Measurements from ENCODE around the gene SMIM24.
A peak's percentile ranks its signal among the peaks of the same experiment; 100 is the strongest.

SMIM24 gene

DNA sequence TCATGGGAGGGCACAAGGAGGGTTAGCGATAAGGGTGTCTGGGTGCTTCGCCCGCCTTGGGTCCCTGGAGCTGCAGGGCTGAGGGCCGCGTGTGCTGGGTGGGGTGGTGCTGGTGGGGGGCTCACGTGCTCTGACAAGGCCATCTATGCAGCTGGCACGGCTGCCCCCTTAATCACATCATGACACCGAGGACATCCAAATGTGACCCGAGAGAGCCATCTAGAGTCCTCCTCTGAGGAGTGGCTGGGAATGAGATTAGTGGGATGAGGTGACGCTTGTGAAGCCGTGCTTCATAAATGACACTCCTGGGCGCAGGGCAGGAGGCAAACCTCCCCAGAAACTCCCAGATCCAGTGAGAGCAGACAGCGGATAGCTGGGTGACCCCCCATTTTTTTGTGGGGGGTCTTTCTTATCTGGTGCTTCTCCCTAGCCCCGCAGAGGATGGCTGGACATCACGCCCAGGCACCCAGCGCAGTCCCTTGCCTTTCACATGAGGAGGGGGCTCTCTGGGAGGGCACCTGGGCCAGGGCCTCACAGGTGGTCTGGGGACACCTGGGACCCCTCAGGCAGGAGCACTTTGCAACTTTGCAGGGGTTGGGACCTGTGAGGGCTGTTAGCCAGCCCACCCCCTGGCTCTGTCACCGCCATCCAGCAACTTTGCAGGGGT lies 32.4 kb upstream of the SMIM24 start:
- H4K91ac ChIP-seq (ENCODE audit: low read depth, low read length) = no peak overlapping the region
- WGBS (ENCODE audit: extremely low coverage, insufficient coverage, insufficient read length) = no CpG with 5 or more reads among the region's 17 CpGs
- H4K12ac ChIP-seq (ENCODE audit: low read depth, low read length) = no peak overlapping the region
- no peak overlapping the region for H3K18ac ChIP-seq (ENCODE audit: low read length)
- H2BK5ac ChIP-seq (ENCODE audit: low read depth, low read length, poor library complexity) = no peak overlapping the region
- H2BK120ac ChIP-seq (ENCODE audit: insufficient read depth, low read length, poor library complexity) = no peak overlapping the region
- no peaks in the 10 kb centered on the region for H3K27me3 ChIP-seq (ENCODE audit: insufficient read depth, low read length)
- no peak overlapping the region for H3K23ac ChIP-seq (ENCODE audit: low read length)
- H3K14ac ChIP-seq (ENCODE audit: low read length) = no peak overlapping the region
- DNase-seq = no peak
- H3K9me3 ChIP-seq (ENCODE audit: insufficient read depth, low read depth, low read length) = peaks cover 3% of the 10 kb centered on the region
- peaks cover 18 to 30% of the 10 kb centered on the region in 2 experiments for H3K4me1 ChIP-seq (ENCODE audit: control insufficient read depth in 1 of 2, insufficient read depth in 2 of 2, low read length in 2 of 2)
- H2AFZ ChIP-seq (ENCODE audit: insufficient read depth, low read length, poor library complexity) = no peak overlapping the region
- H3K79me1 ChIP-seq (ENCODE audit: low read length) = peaks cover 10% of the 10 kb centered on the region
- no peak overlapping the region for H3K9ac ChIP-seq (ENCODE audit: low read length)
- no peak overlapping the region for H3K27ac ChIP-seq (ENCODE audit: low read depth, low read length)
- no peak overlapping the region for H2BK12ac ChIP-seq (ENCODE audit: low read length)
- H3K36me3 ChIP-seq (ENCODE audit: control insufficient read depth in 1 of 2, insufficient read depth in 2 of 2, low read length in 2 of 2) = peaks cover 62 to 66% of the 10 kb centered on the region in 2 experiments
- H3K4me3 ChIP-seq (ENCODE audit: low read depth, low read length) = no peak overlapping the region
- H2AK5ac ChIP-seq (ENCODE audit: low read length) = no peak overlapping the region
- peaks cover 47% of the 10 kb centered on the region for H3K79me2 ChIP-seq (ENCODE audit: control insufficient read depth, insufficient read depth, low read length, poor library complexity)
- no peak overlapping the region for H4K8ac ChIP-seq (ENCODE audit: low read depth, low read length)
- no peak overlapping the region for H3K4me2 ChIP-seq (ENCODE audit: low read length)
- peak overlapping the region; percentile 80 for H3K4ac ChIP-seq (ENCODE audit: low read depth, low read length)

DNA sequence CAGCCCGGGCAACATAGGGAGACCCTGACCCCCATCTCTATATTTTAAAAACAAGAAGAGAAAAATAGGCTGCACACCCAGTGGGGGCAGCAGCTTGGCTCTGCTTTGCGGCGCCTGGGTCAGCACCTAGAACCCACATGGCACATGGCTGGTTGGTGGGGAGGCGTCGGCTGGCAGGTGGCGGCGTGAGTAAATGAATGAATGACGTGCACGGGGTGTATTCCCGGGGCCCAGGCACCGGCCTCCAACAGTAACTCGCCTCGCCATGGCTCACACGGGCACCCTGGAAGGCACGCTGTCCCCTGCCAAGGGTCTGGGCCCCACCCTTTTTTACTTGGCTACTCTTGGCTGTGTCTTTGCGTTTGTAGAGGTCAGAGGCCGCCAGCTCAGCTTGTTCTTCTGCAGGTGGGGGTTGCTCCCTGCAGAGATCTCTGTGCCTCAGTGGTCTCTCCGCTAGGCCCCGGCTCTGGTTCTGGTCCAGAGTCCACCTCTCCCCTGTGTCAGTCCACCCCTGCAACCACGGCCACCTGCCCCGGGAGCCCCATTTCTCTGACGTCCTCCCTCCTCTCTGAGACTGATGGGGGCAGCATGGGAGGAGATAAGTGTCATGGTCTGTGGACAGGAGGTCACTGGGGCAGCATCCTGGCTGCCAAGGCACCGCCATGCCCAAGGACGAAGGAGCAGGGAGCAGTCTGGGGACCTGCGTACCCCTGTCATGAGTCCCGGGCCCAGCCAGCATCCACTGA lies 31.4 kb upstream of the SMIM24 start:
- H3K27ac ChIP-seq (ENCODE audit: low read depth, low read length) = no peak overlapping the region
- no peak overlapping the region for H2AK5ac ChIP-seq (ENCODE audit: low read length)
- peaks cover 59 to 64% of the 10 kb centered on the region in 2 experiments for H3K36me3 ChIP-seq (ENCODE audit: control insufficient read depth in 1 of 2, insufficient read depth in 2 of 2, low read length in 2 of 2)
- H3K9me3 ChIP-seq (ENCODE audit: insufficient read depth, low read depth, low read length) = peaks cover 2% of the 10 kb centered on the region
- peaks cover 54% of the 10 kb centered on the region for H3K79me2 ChIP-seq (ENCODE audit: control insufficient read depth, insufficient read depth, low read length, poor library complexity)
- H2BK12ac ChIP-seq (ENCODE audit: low read length) = no peak overlapping the region
- H3K23ac ChIP-seq (ENCODE audit: low read length) = no peak overlapping the region
- no peak overlapping the region for H3K4me3 ChIP-seq (ENCODE audit: low read depth, low read length)
- H4K8ac ChIP-seq (ENCODE audit: low read depth, low read length) = no peak overlapping the region
- DNase-seq = no peak
- peaks cover 23 to 32% of the 10 kb centered on the region in 2 experiments for H3K4me1 ChIP-seq (ENCODE audit: control insufficient read depth in 1 of 2, insufficient read depth in 2 of 2, low read length in 2 of 2)
- H3K79me1 ChIP-seq (ENCODE audit: low read length) = peaks cover 18% of the 10 kb centered on the region
- no peak overlapping the region for H3K14ac ChIP-seq (ENCODE audit: low read length)
- no peak overlapping the region for H2BK5ac ChIP-seq (ENCODE audit: low read depth, low read length, poor library complexity)
- H2AFZ ChIP-seq (ENCODE audit: insufficient read depth, low read length, poor library complexity) = no peak overlapping the region
- H3K27me3 ChIP-seq (ENCODE audit: insufficient read depth, low read length) = no peaks in the 10 kb centered on the region
- H3K4ac ChIP-seq (ENCODE audit: low read depth, low read length) = peak overlapping the region; percentile 80
- peak overlapping the region; percentile 38 for H3K18ac ChIP-seq (ENCODE audit: low read length)
- H4K91ac ChIP-seq (ENCODE audit: low read depth, low read length) = no peak overlapping the region
- H3K4me2 ChIP-seq (ENCODE audit: low read length) = no peak overlapping the region
- no peak overlapping the region for H4K12ac ChIP-seq (ENCODE audit: low read depth, low read length)
- WGBS (ENCODE audit: extremely low coverage, insufficient coverage, insufficient read length) = no CpG with 5 or more reads among the region's 26 CpGs
- no peak overlapping the region for H3K9ac ChIP-seq (ENCODE audit: low read length)
- H2BK120ac ChIP-seq (ENCODE audit: insufficient read depth, low read length, poor library complexity) = no peak overlapping the region

DNA sequence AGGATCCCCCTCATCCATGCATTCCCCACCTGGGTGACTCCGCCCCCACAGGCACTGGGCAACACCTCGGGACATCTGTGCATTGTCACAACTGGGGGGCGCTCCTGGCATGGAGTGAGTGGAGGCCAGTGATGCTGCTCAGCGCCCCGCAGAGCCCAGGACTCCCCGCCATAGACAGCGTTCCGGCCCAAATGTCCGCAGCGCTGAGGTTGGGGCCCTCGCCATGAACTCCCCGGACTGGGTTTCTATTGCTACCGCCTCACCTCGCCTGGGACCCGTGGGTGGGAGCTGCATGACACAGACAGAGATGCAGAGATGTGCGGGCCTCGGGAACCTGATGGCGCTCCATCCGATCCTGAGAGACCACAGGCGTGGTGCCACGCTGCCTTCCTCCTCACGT lies 30.4 kb upstream of the SMIM24 start:
- no peak overlapping the region for H4K91ac ChIP-seq (ENCODE audit: low read depth, low read length)

DNA sequence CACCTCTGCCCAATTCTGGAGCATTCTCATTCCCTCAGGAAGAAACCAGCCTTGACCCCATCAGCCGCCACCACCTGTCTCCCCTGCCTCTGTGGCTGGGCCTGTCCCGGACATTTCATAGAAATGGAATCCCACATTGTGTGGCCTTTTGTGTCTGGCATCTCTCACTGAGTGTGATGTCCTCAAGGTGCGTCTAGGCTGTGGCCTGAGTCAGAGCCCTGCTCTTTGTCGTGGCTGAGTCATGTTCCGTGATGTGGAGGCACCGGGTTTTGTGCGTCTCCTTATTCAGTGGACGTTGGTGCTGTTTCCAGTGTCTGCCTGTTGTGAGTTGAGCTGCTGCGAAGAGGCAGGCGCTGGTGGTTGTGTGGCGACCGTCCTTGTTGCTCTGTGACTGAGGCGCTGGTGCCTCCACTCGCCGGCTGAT lies 29.3 kb upstream of the SMIM24 start:
- no peak overlapping the region for H2BK120ac ChIP-seq (ENCODE audit: insufficient read depth, low read length, poor library complexity)
- peak overlapping the region; percentile 36 for H3K14ac ChIP-seq (ENCODE audit: low read length)
- H4K12ac ChIP-seq (ENCODE audit: low read depth, low read length) = no peak overlapping the region
- H3K4me2 ChIP-seq (ENCODE audit: low read length) = no peak overlapping the region
- no peaks in the 10 kb centered on the region for H3K27me3 ChIP-seq (ENCODE audit: insufficient read depth, low read length)
- H3K9me3 ChIP-seq (ENCODE audit: insufficient read depth, low read depth, low read length) = no peaks in the 10 kb centered on the region
- no peak overlapping the region for H3K9ac ChIP-seq (ENCODE audit: low read length)
- no CpG with 5 or more reads among the region's 15 CpGs for WGBS (ENCODE audit: extremely low coverage, insufficient coverage, insufficient read length)
- DNase-seq = peak; percentile 91 to 92
- peaks cover 23 to 32% of the 10 kb centered on the region in 2 experiments for H3K4me1 ChIP-seq (ENCODE audit: control insufficient read depth in 1 of 2, insufficient read depth in 2 of 2, low read length in 2 of 2)
- peak overlapping the region; percentile 76 for H3K18ac ChIP-seq (ENCODE audit: low read length)
- peak overlapping the region; percentile 75 for H3K27ac ChIP-seq (ENCODE audit: low read depth, low read length)
- no peak overlapping the region for H3K23ac ChIP-seq (ENCODE audit: low read length)
- H4K8ac ChIP-seq (ENCODE audit: low read depth, low read length) = no peak overlapping the region
- H2BK5ac ChIP-seq (ENCODE audit: low read depth, low read length, poor library complexity) = peak overlapping the region; percentile 14
- peaks cover 28% of the 10 kb centered on the region for H3K79me1 ChIP-seq (ENCODE audit: low read length)
- H3K79me2 ChIP-seq (ENCODE audit: control insufficient read depth, insufficient read depth, low read length, poor library complexity) = peaks cover 57% of the 10 kb centered on the region
- H3K36me3 ChIP-seq (ENCODE audit: control insufficient read depth in 1 of 2, insufficient read depth in 2 of 2, low read length in 2 of 2) = peaks cover 49 to 51% of the 10 kb centered on the region in 2 experiments
- no peak overlapping the region for H2AFZ ChIP-seq (ENCODE audit: insufficient read depth, low read length, poor library complexity)
- no peak overlapping the region for H2AK5ac ChIP-seq (ENCODE audit: low read length)
- H4K91ac ChIP-seq (ENCODE audit: low read depth, low read length) = no peak overlapping the region
- H3K4ac ChIP-seq (ENCODE audit: low read depth, low read length) = peak overlapping the region; percentile 90
- H2BK12ac ChIP-seq (ENCODE audit: low read length) = no peak overlapping the region
- H3K4me3 ChIP-seq (ENCODE audit: low read depth, low read length) = no peak overlapping the region

More for the DNA sequence above, 30.4 kb upstream of the SMIM24 start:
- Histone ChIP-seq H4K12ac (ENCODE audit: low read depth, low read length) (no peak overlapping the region), H3K79me2 (ENCODE audit: control insufficient read depth, insufficient read depth, low read length, poor library complexity) (peaks cover 54% of the 10 kb centered on the region), H3K4me1 (ENCODE audit: control insufficient read depth in 1 of 2, insufficient read depth in 2 of 2, low read length in 2 of 2) (peaks cover 23 to 32% of the 10 kb centered on the region in 2 experiments), H3K4me3 (ENCODE audit: low read depth, low read length) (no peak overlapping the region), H3K9ac (ENCODE audit: low read length) (no peak overlapping the region), H3K27ac (ENCODE audit: low read depth, low read length) (no peak overlapping the region), H3K9me3 (ENCODE audit: insufficient read depth, low read depth, low read length) (no peaks in the 10 kb centered on the region), H3K27me3 (ENCODE audit: insufficient read depth, low read length) (no peaks in the 10 kb centered on the region), H3K23ac (ENCODE audit: low read length) (no peak overlapping the region), H3K18ac (ENCODE audit: low read length) (no peak overlapping the region), H3K4me2 (ENCODE audit: low read length) (no peak overlapping the region), H2AFZ (ENCODE audit: insufficient read depth, low read length, poor library complexity) (no peak overlapping the region), H2AK5ac (ENCODE audit: low read length) (no peak overlapping the region), H3K36me3 (ENCODE audit: control insufficient read depth in 1 of 2, insufficient read depth in 2 of 2, low read length in 2 of 2) (peaks cover 53 to 57% of the 10 kb centered on the region in 2 experiments), H4K8ac (ENCODE audit: low read depth, low read length) (no peak overlapping the region), H3K14ac (ENCODE audit: low read length) (no peak overlapping the region), H3K4ac (ENCODE audit: low read depth, low read length) (peak overlapping the region; percentile 90), H3K79me1 (ENCODE audit: low read length) (peaks cover 24% of the 10 kb centered on the region), H2BK5ac (ENCODE audit: low read depth, low read length, poor library complexity) (no peak overlapping the region), H2BK12ac (ENCODE audit: low read length) (no peak overlapping the region), H2BK120ac (ENCODE audit: insufficient read depth, low read length, poor library complexity) (no peak overlapping the region)
- WGBS (ENCODE audit: extremely low coverage, insufficient coverage, insufficient read length) = no CpG with 5 or more reads among the region's 22 CpGs
- no peak for DNase-seq
